IMR-90 (cell line): ENCODE measurements around the gene SDF2L1.
"Not testable (repeated sequence)": the region's sequence is repeated elsewhere in the genome, so short reads cannot be mapped to it uniquely, and the experiment has no call there.

ENCODE experiments used
- BHLHE40 ChIP-seq: fragments of 150-350 bp; IDR thresholded peaks from 2 replicates; pipeline ENCODE4 v1.6.1; 2016; ENCODE audit warnings: mild to moderate bottlenecking, low read depth, low read length
- CEBPB ChIP-seq: IDR thresholded peaks from 2 replicates; pipeline ENCODE4 v1.6.1; 2012; ENCODE audit warnings: low read depth, low read length, improper control_type of control experiment
- CHD1 ChIP-seq: IDR thresholded peaks from 2 replicates; pipeline ENCODE4 v1.6.1; 2012; ENCODE audit warnings: low read depth, low read length, improper control_type of control experiment
- CTCF ChIP-seq: conservative IDR thresholded peaks from 2 replicates; pipeline ENCODE4 v1.5.1; 2012; ENCODE audit warnings: mild to moderate bottlenecking, low read depth, low read length, improper control_type of control experiment
- FOS ChIP-seq: fragments of 150-350 bp; IDR thresholded peaks from 2 replicates; pipeline ENCODE4 v1.6.1; 2016; ENCODE audit warnings: low read depth, low read length
- MXI1 ChIP-seq: IDR thresholded peaks from 2 replicates; pipeline ENCODE4 v1.6.1; 2012; ENCODE audit warnings: low read depth, mild to moderate bottlenecking, low read length, moderate library complexity, borderline replicate concordance
- NFE2L2 ChIP-seq: fragments of 150-350 bp; IDR thresholded peaks from 2 replicates; pipeline ENCODE4 v1.6.1; 2016; ENCODE audit warnings: low read depth, mild to moderate bottlenecking, low read length
- POLR2A ChIP-seq: IDR thresholded peaks from 2 replicates; pipeline ENCODE4 v1.6.1; 2012; ENCODE audit warnings: mild to moderate bottlenecking, low read depth, low read length
- RAD21 ChIP-seq: IDR thresholded peaks from 2 replicates; pipeline ENCODE4 v1.6.1; 2012; ENCODE audit warnings: low read length, improper control_type of control experiment
- RCOR1 ChIP-seq: IDR thresholded peaks from 2 replicates; pipeline ENCODE4 v1.6.1; 2012; ENCODE audit warnings: mild to moderate bottlenecking, low read length, improper control_type of control experiment; ENCODE audit not compliant: insufficient replicate concordance
- RFX5 ChIP-seq: IDR thresholded peaks from 2 replicates; pipeline ENCODE4 v1.8.0; 2012; ENCODE audit warnings: low read depth, mild to moderate bottlenecking, low read length, moderate library complexity
- SMC3 ChIP-seq: fragments of 150-350 bp; IDR thresholded peaks from 2 replicates; pipeline ENCODE4 v1.6.1; 2016; ENCODE audit warnings: low read depth, mild to moderate bottlenecking, antibody characterized with exemption, low read length, moderate library complexity
- TF ChIP-seq, protein P1 (sequence below): fragments of 150-350 bp; IDR thresholded peaks from 2 replicates; pipeline ENCODE4 v1.6.1; 2017; ENCODE audit warnings: mild to moderate bottlenecking, antibody characterized with exemption, low read length, low read depth

DNA sequence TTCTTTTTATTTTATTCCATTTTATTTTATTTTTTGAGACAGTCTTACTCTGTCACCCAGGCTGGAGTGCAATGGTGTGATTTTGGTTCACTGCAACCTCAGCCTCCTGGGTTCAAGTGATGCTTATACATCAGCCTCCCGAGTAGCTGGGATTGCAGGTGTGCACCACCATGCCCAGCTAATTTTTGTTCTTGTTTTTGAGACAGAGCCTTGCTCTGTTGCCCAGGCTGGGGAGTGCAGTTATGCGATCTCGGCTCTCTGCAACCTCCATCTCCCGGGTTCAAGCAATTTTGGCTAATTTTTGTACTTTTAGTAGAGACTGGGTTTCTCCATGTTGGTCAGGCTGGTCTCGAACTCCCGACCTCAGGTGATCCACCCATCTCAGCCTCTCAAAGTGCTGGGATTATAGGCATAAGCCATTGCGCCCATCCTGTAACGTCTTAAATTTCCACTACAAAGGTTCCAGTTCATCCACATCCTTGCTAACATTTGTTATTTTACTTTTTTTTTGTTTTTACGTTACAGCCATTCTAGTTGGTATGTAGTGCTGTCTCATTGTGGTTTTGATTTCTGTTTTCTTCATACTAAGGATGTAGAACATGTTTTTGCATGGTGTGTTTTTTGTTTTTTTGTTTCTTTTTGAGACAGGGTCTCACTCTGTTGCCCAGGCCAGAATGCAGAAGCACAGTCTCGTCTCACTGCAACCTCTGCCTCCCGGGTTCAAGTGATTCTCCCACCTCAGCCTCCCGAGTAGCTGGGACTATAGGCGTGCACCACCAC lies 45.6 kb upstream of the SDF2L1 start:
- TF ChIP-seq CTCF, RFX5, POLR2A, SMC3, FOS, RAD21, MXI1, RCOR1, CEBPB, BHLHE40, CHD1, NFE2L2: not testable (repeated sequence)
- TF ChIP-seq, protein P1, sequence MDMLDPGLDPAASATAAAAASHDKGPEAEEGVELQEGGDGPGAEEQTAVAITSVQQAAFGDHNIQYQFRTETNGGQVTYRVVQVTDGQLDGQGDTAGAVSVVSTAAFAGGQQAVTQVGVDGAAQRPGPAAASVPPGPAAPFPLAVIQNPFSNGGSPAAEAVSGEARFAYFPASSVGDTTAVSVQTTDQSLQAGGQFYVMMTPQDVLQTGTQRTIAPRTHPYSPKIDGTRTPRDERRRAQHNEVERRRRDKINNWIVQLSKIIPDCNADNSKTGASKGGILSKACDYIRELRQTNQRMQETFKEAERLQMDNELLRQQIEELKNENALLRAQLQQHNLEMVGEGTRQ = not testable (repeated sequence)
